H1 (cell line): ENCODE results near the gene ZNF397.

Source experiments
- CHD2 ChIP-seq: IDR thresholded peaks from 2 replicates; pipeline ENCODE4 v1.6.1; 2012; ENCODE audit warnings: low read length, improper control_type of control experiment
- TEAD4 ChIP-seq: IDR thresholded peaks from 2 replicates; pipeline ENCODE4 v1.6.1; 2012; ENCODE audit warnings: low read depth, low read length, inconsistent platforms, mixed read lengths
- TF ChIP-seq, protein P1 (sequence below), 3 experiments: IDR thresholded peaks; 1 replicate in 2 of 3; 2 replicates in 1 of 3; pipeline versions ENCODE4 v1.5.1 to v1.6.1; 2011; ENCODE audit warnings: low read length in 3 of 3, mild to moderate bottlenecking in 3 of 3, inconsistent platforms in 2 of 3, low read depth in 1 of 3, moderate library complexity in 1 of 3; ENCODE audit not compliant: insufficient read depth in 1 of 3; ENCODE audit errors: control extremely low read depth in 1 of 3
- TF ChIP-seq, protein P2 (sequence below): IDR thresholded peaks from 2 replicates; pipeline ENCODE4 v1.6.1; 2011; ENCODE audit warnings: low read depth, mild to moderate bottlenecking, low read length; ENCODE audit not compliant: insufficient read depth

DNA sequence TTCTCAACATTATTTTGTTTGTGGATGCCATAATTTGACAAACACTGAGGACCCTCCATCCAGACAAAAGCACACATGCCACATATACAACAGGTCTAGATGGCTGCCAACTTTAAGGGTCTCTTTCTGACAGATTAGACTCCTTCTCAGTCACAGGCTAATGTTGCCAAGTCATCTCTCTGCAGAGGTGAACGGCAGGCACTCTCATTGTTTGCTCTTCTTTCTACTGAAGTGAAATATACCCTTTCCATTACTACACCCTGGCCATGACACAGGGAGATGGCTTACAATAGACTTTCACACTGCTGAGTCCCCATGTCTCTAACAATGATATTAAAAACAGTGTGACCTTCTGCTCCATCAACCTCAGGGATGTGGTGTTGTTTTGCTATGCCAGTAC lies 47.5 kb upstream of the ZNF397 start:
- TF ChIP-seq, protein P1, sequence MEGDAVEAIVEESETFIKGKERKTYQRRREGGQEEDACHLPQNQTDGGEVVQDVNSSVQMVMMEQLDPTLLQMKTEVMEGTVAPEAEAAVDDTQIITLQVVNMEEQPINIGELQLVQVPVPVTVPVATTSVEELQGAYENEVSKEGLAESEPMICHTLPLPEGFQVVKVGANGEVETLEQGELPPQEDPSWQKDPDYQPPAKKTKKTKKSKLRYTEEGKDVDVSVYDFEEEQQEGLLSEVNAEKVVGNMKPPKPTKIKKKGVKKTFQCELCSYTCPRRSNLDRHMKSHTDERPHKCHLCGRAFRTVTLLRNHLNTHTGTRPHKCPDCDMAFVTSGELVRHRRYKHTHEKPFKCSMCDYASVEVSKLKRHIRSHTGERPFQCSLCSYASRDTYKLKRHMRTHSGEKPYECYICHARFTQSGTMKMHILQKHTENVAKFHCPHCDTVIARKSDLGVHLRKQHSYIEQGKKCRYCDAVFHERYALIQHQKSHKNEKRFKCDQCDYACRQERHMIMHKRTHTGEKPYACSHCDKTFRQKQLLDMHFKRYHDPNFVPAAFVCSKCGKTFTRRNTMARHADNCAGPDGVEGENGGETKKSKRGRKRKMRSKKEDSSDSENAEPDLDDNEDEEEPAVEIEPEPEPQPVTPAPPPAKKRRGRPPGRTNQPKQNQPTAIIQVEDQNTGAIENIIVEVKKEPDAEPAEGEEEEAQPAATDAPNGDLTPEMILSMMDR (IDR thresholded peaks at IDR 0.05; ENCODE audit: control extremely low read depth in 1 of 3, insufficient read depth in 1 of 3, low read depth in 1 of 3, low read length in 3 of 3): no peak
- TF ChIP-seq, protein P2, sequence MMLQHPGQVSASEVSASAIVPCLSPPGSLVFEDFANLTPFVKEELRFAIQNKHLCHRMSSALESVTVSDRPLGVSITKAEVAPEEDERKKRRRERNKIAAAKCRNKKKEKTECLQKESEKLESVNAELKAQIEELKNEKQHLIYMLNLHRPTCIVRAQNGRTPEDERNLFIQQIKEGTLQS: no peak
- TF ChIP-seq CHD2: no peak
- no peak for TF ChIP-seq TEAD4
